Adrenal gland (tissue), 12 donors: ENCODE results near the gene AXL. TPM values are rescaled to one million over a fixed set of nuclear protein-coding genes. Genes with fewer than 3 reads are reported as not detected.
A peak's percentile ranks its signal among the peaks of the same experiment; 100 is the strongest.
"Not testable (repeated sequence)": the region's sequence is repeated elsewhere in the genome, so short reads cannot be mapped to it uniquely, and the experiment has no call there.

Experiments
- DNase-seq, 7 donors: peaks; one replicate each; pipeline ENCODE4 v3.0.0-alpha.2; 2019 to 2020
- H3K27ac ChIP-seq, 5 donors: fragments of 200-600 bp; sonication (generic) in 4 of 5; 1 replicate in 3 of 5; 2 replicates in 2 of 5; pipeline versions ENCODE4 v1.5.1 to v1.8.0; 2016 to 2020; ENCODE audit warnings: mild to moderate bottlenecking in 1 of 5
- H3K27me3 ChIP-seq: fragments of 200-600 bp; 2 replicates; pipeline ENCODE4 v1.8.0; 2021
- H3K36me3 ChIP-seq, 2 donors: fragments of 200-600 bp; replicated peaks in 1 of 2; 1 replicate in 1 of 2; 2 replicates in 1 of 2; pipeline versions ENCODE4 v1.5.1 to v1.8.0; 2018 to 2022
- H3K4me1 ChIP-seq, 2 donors: fragments of 200-600 bp; replicated peaks in 1 of 2; 1 replicate in 1 of 2; 2 replicates in 1 of 2; pipeline versions ENCODE4 v1.5.1 to v1.8.0; 2018 to 2021
- H3K4me3 ChIP-seq, 4 donors: fragments of 200-600 bp; sonication (generic) in 3 of 4; one replicate each; pipeline ENCODE4 v1.5.1; 2016 to 2018
- H3K9me3 ChIP-seq, 3 donors: fragments of 200-600 bp; sonication (generic) in 1 of 3; replicated peaks in 1 of 3; 1 replicate in 2 of 3; 2 replicates in 1 of 3; pipeline versions ENCODE4 v1.5.1 to v1.8.0; 2016 to 2021
- CTCF ChIP-seq, 6 experiments: fragments of 450-650 bp in 4 of 6; fragments of 200-600 bp in 2 of 6; sonication (generic) in 1 of 6; IDR thresholded peaks; 1 replicate in 5 of 6; 2 replicates in 1 of 6; pipeline versions ENCODE4 v1.5.1 to v1.8.0; 2016 to 2021; ENCODE audit warnings: antibody characterized with exemption in 6 of 6, mild to moderate bottlenecking in 2 of 6, moderate library complexity in 1 of 6
- POLR2A ChIP-seq, 2 donors: fragments of 450-650 bp; IDR thresholded peaks; one replicate each; pipeline ENCODE4 v1.6.1; 2017; ENCODE audit warnings: antibody characterized with exemption in 2 of 2, mild to moderate bottlenecking in 2 of 2, moderate library complexity in 1 of 2
- WGBS, 4 donors: extraction: QIAGEN DNeasy Blood & Tissue Kit in 2 of 4; methylation state at CpG; one replicate each; pipeline versions ENCODE4 v1.1.5 to v1.1.7; 2013 to 2017; 5-methylcytosine and 5-hydroxymethylcytosine counted together
- intact Hi-C, 2 donors: fragments of 100-400 bp; cut with DNase I; formaldehyde crosslinking; loops; one replicate each; pipeline versions ENCODE4 v1.14.1 to v1.15.0; 2022 to 2023
- polyA plus RNA-seq, 3 donors: library from polyadenylated mRNA; stranded (reverse); fragments of 200-250 nt in 2 of 3; fragments of 350-450 nt in 1 of 3; fragmentation: Illumina TruSeq in 1 of 3; extraction: RNeasy Lipid Tissue Mini Kit (QIAGEN cat#74804) in 1 of 3; gene quantifications; one replicate each; pipeline ENCODE4 v1.2.3, GENCODE V29; 2013 to 2014
- total RNA-seq, 9 donors: library from RNA; depleted of rRNA in 4 of 9; stranded (reverse); fragments of >200 nt in 4 of 9; fragments of 120-200 nt in 1 of 9; fragmentation: NEBNext Ultra II Directional in 1 of 9; extraction: Animal tissue kit (Norgen Biotek cat#: 25700) in 1 of 9; gene quantifications; one replicate each; pipeline versions ENCODE4 v1.1.0 to v1.2.4, GENCODE V29; 2013 to 2023
- donor health status: healthy with polysubstance abuse.
- donor health status: Bipolar disorder and iron deficiency.
- donor health status: DM: yes; HTN: yes; CAD: no.
- donor health status: DM: no; HTN: no; CAD: no.
- donor health status: DM: no; HTN: no; CAD: no.
- donor health status: DM: yes; HTN: yes; CAD: no.

Gene AXL
- total and polyA plus RNA-seq, 12 donors, result 12.0 to 105 (median 50.0) TPM

DNA sequence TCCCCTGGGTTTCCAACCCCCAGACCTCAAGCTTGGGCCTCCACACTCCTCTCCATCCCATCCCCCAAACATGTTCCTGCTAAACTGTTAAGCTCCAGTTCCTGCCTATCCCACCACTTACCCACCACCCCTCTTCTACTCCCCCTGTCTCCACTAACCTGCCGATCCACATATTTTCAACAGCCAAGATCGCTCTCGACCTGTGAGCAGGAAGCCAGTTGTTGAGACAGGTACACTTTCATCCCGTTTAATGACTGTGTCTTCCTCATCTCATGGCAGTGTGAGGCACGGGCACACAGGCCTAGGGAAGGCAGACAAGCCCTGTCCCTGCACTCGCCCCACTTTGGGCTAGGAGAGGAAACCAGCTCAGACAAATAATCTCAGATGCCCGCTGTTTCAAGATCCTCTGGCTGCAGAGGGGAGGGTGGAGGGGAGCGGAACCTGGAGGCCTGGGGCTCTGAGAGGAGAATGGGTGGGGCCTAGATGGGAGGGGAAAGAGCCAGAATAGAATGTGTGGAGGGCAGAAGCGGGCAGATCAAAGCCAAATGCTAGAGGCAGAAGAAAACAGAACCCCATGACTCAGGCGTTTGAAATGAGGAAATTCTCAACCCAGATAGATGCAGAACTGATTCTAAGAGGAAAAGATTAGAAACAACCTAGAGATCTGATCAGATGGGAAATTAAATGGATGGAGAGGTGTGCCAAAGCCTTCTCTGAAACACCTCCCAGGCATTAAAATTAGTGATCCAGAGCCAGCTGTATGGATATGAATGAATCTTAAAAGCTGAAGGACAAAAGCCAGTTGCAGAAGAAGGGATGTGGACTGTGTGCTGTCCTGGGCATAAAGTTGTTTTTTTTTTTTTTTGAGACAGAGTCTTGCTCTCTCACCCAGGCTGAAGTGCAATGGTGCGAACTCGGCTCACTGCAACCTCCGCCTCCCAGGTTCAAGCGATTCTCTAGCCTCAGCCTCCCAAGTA, 42.9 kb upstream of the AXL start:
- TF ChIP-seq POLR2A (IDR thresholded peaks at IDR 0.05) (peak in 1 of 2 donors; percentile 55), CTCF (IDR thresholded peaks at IDR 0.05) (no peak)
- H3K27ac ChIP-seq, result peak overlapping the region in 4 of 5 donors; percentile 35 to 76 (median 66)

GRCh38 chr19:41180173-41180572, 38.9 kb upstream of the AXL start:
- 84 to 100% (median 93%) methylated on average over 4 to 18 of the region's 34 CpGs; no CpG with 5 or more reads in 1 of the 4 donors for WGBS, 4 donors
- H3K4me1 ChIP-seq, result peaks cover 8 to 10% of the 10 kb centered on the region in 2 donors
- H3K27me3 ChIP-seq, H3K27ac ChIP-seq, H3K36me3 ChIP-seq, H3K9me3 ChIP-seq, DNase-seq, intact Hi-C loops, H3K4me3 ChIP-seq: not testable (repeated sequence)

More for the DNA sequence above, 42.9 kb upstream of the AXL start:
- Histone ChIP-seq H3K36me3 (no peaks in the 10 kb centered on the region), H3K27me3 (no peaks in the 10 kb centered on the region), H3K4me1 (peaks cover 11 to 14% of the 10 kb centered on the region in 2 donors), H3K9me3 (no peaks in the 10 kb centered on the region), H3K4me3 (peak overlapping the region in 2 of 4 donors; percentile 21 to 35)
- peak; percentile 70 to 92 (median 90) for DNase-seq
- intact Hi-C loops, result no loop called here
- 18 to 36% (median 26%) methylated on average over 14 of the region's 14 CpGs for WGBS, 4 donors

DNA sequence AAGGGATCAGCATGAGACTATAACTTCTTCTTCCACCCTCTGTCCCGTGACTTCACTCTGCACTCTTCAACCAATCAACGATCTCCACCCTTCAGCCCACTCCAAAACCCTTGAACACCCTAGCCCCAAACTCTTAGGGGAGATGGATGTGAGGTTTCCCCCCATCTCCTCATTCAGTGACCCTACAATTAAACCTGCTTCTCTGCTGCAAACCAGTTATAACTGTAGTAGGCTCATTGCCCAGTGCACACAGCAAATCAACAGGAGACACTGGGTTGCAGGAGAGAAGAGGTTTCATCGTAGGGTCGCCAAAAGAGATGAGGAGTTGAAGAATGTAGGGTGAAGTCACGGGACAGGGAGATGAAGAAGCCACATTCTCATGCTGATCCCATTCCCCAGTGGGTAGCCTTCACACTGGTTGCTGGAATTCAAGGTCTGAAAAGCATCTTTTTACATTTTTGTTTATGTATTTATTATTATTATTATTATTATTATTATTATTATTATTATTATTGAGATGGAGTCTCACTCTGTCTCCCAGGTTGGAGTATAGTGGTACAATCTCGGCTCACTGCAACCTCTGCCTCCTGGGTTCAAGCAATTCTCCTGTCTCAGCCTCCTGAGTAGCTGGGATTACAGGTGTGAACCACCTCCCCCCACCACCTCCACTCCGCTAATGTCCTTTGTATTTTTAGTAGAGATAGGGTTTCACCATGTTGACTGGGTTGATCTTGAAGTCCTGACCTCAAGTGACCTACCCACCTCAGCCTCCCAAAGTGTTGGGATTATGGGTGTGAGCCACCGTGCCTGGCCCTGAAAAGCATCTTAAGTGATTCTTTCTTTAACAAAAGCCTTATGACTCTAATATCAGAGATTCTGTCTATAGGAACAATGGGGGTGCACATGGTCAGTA, 31.8 kb upstream of the AXL start:
- DNase-seq, result no peak
- H3K9me3 ChIP-seq, result no peaks in the 10 kb centered on the region
- WGBS, 4 donors, result 76 to 80% (median 79%) methylated on average over 8 of the region's 8 CpGs
- no peak overlapping the region for H3K4me3 ChIP-seq
- H3K27ac ChIP-seq, result no peak overlapping the region
- intact Hi-C loops, result no loop called here
- H3K36me3 ChIP-seq, result no peaks in the 10 kb centered on the region
- H3K4me1 ChIP-seq, result no peaks in the 10 kb centered on the region
- no peak for TF ChIP-seq POLR2A (IDR thresholded peaks at IDR 0.05)
- TF ChIP-seq CTCF (IDR thresholded peaks at IDR 0.05), result no peak
- H3K27me3 ChIP-seq, result no peaks in the 10 kb centered on the region

- H3K36me3 ChIP-seq, result no peaks in the 10 kb centered on the region
- H3K4me1 ChIP-seq, result peaks cover 0 to 6% of the 10 kb centered on the region in 2 donors
- no peak overlapping the region for H3K27ac ChIP-seq
- 72 to 90% (median 83%) methylated on average over 3 of the region's 3 CpGs for WGBS, 4 donors
- no peak for TF ChIP-seq POLR2A (IDR thresholded peaks at IDR 0.05)
- TF ChIP-seq CTCF (IDR thresholded peaks at IDR 0.05), result no peak
- intact Hi-C loops, result no loop called here
- H3K4me3 ChIP-seq, result no peak overlapping the region
- H3K27me3 ChIP-seq, result peaks cover 3% of the 10 kb centered on the region
- DNase-seq, result no peak
- no peaks in the 10 kb centered on the region for H3K9me3 ChIP-seq
These were observed 31.1 kb upstream of the AXL start for GRCh38 chr19:41187884-41188279.
